Vagina (tissue), 2 donors: Measurements from ENCODE around the gene NPAS3.

Source experiments
- POLR2A ChIP-seq, 2 donors: fragments of 450-650 bp; IDR thresholded peaks; one replicate each; pipeline ENCODE4 v1.6.1; 2017; ENCODE audit warnings: antibody characterized with exemption in 2 of 2, mild to moderate bottlenecking in 2 of 2, moderate library complexity in 2 of 2
- POLR2AphosphoS5 ChIP-seq, 2 donors: sonication (generic); formaldehyde crosslinking; IDR thresholded peaks; one replicate each; pipeline ENCODE4 v1.9.0; 2017; ENCODE audit warnings: antibody characterized with exemption in 2 of 2, mild to moderate bottlenecking in 2 of 2, low read depth in 1 of 2; ENCODE audit not compliant: insufficient read depth in 1 of 2
- TF ChIP-seq, protein P1 (sequence below), 3 experiments: fragments of 450-650 bp in 2 of 3; fragments of 200-600 bp in 1 of 3; sonication (generic) in 1 of 3; IDR thresholded peaks; one replicate each; pipeline ENCODE4 v1.5.1; 2017 to 2019; ENCODE audit warnings: antibody characterized with exemption in 3 of 3, mild to moderate bottlenecking in 2 of 3, moderate library complexity in 2 of 3

DNA sequence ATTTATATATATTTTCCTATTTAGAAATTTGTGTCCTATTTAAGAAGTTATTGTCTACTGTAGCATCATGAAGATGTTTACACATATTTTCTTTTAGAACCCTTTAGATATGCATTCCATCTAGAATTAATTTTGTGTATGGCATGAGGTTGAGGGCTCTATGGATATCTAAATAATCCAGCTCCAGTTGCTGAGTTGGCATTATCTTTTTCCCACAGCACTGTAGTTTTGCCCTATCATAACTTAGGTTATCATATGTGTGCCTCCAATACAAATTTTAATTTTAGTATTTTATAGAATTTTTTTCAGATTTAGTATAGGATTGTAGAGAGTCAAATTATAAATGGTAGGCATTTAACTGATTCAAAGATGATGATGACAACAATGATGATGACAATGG, 159.3 kb downstream of the NPAS3 start:
- no peak for TF ChIP-seq POLR2A (IDR thresholded peaks at IDR 0.05)
- TF ChIP-seq, protein P1, sequence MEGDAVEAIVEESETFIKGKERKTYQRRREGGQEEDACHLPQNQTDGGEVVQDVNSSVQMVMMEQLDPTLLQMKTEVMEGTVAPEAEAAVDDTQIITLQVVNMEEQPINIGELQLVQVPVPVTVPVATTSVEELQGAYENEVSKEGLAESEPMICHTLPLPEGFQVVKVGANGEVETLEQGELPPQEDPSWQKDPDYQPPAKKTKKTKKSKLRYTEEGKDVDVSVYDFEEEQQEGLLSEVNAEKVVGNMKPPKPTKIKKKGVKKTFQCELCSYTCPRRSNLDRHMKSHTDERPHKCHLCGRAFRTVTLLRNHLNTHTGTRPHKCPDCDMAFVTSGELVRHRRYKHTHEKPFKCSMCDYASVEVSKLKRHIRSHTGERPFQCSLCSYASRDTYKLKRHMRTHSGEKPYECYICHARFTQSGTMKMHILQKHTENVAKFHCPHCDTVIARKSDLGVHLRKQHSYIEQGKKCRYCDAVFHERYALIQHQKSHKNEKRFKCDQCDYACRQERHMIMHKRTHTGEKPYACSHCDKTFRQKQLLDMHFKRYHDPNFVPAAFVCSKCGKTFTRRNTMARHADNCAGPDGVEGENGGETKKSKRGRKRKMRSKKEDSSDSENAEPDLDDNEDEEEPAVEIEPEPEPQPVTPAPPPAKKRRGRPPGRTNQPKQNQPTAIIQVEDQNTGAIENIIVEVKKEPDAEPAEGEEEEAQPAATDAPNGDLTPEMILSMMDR (IDR thresholded peaks at IDR 0.05), result no peak
- TF ChIP-seq POLR2AphosphoS5 (IDR thresholded peaks at IDR 0.05; ENCODE audit: insufficient read depth in 1 of 2, low read depth in 1 of 2), result no peak
